SK-N-DZ (cell line): ENCODE measurements around the gene COG1.
A peak's percentile ranks its signal among the peaks of the same experiment; 100 is the strongest.

Source experiments
- DNase-seq: peaks from one replicate; pipeline ENCODE4 v3.0.0-alpha.2; 2015; ENCODE audit warnings: low spot score

The COG1 gene

DNA sequence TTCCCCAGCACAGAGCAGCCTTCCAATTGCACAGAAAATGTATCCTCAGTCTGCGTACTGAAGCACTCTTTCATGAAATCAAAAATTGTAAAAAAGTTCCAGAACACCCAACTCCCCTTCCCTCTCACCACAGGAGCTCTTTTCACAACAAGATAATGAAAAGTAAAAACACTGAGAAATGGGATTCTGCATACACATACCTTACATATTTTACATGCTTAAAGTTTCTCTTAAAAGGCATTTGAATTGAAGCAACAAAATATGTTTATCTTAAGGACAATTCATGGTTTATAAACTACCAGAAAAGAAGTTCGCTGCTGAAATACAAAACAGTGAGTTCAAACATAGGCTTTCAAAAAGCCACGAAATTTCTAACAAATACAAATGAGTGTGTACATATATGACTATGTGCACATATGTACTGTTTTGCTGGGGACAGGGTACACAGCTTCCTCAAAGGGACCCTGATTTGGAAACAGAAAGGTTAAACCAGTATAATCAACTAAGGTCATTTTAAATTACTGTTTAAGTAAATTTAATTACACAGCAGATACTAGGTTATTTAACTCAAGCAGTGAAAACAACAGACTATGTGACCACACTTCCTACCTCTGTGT, 33.8 kb downstream of the COG1 start:
- no peak for DNase-seq

DNA sequence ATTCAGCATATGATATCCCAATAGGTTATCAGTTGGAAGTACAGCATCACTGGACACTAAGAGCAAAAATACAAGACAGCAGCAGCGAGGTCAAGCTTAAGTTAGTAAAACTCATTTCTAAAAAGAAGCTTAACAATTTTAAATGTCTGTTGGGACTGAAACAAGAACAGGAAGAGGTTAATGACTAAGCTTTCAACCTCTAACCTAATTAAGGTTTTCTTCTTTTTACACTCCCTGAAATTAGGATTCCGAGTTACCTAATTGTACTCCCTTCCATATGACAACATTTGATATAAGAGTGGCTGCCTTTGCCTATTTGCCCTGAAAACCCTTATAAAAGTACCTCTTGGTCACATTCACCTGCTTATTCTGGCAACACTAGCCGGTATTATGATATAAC, 34.5 kb downstream of the COG1 start:
- no peak for DNase-seq

DNA sequence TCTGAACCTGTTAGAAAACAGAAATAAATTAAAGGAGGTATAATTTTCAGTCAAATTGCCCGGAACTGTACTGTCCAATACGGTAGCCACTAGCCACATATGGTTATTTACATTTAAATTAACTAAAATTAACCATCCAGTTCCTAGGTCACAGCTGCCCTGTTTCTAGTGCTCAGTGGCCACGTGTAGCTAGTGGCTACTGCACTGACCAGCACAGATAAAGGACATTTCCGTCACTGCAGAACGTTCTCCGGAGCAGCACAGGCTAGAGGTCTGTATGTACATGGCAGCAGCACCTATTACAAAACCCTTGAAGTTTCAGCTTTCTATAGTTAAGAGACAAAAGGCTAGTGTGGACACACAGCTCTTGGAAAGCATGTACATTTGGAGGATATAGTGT, 35.1 kb downstream of the COG1 start:
- no peak for DNase-seq

DNA sequence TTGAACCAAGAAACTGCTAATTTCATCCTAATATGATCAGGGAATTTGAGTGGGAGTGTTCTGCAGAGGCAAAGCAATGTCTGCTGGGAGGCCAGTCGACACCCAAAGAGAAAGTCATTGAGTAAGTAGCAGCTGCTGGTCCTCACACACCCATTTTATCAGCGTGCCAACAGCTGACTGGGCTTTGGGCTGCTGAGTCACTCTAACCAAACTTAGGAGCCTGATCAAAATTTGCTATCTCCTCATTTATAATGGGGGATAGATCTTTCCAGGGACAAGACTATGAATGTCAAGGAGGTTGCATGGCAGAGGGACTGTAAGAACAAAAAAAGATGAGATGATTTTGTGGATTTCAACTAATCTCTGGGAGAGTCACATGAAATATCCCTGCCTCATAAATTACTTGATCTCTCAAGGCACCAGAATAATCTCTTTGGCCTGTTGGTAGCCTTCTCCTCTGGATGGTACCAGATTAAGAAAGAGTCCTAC, 35.9 kb downstream of the COG1 start:
- no peak for DNase-seq

DNA sequence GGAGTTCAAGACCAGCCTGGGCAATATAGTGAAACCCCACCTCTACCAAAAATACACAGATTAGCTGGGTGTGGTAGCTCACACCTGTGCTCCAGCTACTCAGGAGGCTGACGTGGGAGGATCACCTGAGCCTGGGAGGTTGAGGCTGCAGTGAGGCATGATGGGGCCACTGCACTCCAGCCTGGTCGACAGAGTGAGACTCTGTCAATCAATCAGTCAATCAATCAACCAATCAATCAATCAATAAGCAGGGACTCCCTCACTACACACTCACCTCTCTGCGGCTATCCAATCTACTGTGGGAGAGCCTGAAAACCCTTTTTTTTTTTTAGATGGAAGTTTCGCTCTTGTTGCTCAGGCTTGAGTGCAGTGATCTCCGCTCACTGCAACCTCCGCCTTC, 37.2 kb downstream of the COG1 start:
- DNase-seq = no peak

DNA sequence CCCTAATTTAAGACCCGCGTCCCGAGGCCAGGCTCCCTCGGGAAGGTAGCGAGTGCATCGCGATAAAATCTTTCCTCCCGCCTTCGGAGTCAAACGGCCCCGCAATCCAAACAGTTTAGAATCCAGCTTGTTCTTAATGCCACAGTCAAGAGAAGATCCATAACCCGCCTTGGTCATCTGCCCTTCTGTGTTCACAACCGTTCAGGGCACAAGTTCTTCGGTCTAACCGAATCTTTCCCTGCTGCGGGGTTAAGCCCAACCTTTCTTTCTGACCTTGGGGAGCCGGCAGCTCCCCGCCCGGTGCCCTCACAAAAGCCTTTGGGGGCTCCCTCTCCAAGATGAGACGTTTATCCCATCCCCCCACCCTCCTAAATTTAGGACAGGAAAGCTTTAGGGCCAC, 38.5 kb downstream of the COG1 start:
- peak; percentile 35 for DNase-seq

DNA sequence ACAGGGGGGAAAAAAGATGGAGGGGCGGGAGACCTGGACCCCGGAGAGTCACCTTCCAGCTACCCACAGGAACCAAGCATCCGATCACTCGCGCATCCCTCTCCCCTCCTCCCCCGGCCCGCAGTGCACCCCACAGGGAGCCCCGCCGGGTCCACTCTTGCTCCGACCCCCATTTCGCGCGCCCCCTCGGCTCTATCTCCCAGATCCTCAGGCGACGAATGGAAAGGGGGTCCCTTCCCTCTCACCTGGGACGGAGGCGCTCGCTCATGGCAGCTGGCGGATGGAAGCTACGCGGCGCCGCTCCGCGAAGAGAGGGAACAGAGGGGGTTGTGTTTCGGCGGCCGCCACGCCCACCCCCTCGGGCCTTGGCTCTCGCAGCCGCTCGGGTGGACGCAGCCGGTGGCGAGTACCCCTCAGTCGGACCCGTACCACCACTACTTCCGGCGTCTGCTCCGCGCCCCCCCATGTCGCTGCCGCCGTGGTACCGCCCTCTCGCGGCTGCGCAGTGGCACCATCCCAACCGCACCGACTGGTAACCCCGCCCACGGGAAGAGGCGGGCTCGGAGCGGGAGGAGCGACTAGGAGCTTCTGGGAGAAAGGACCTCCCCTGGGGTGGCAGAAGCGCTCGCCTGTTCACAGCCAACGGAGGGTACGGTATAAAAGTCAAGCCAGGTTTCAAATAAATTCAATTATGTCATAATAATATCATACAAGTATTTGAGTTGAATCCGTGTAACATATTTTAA, 39.2 kb downstream of the COG1 start:
- DNase-seq = peak; percentile 98

DNA sequence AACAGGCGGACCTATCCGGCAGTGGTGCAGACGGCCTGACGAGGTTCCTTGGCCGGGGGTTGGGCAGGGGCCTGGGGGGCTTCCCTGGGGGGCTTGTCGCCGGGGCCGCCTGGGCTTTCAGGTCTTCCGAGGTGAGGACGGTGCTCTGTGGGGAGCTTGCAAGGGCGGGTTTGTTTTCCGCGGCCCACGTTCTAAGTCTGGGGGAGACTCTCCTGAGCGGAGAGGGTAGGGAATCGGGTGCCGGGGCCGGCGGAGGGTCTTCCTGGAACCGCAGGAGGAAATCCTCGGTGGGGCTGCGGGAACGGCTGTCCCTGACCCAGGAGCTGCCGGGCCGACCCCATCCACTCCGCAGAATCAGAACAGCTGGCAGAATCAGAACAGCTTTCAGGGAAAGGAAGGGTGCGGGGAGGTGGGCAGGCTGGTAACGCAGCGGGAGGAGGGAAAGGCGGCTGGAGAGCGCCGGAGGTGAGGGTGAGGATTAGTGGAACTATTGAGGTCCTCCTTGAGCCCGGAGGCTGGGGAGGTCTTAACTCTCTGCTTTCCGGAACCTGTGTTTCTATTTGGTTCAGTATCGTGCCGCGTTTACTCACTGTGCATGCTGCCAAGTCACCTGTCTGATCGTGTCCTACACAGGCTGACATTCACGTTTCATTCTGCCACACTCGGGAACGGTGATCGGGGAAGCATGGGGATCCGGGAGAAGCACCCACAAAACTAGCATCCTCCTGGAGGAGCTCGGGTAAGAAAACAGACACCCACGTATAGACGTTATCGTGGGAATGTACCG, 39.9 kb downstream of the COG1 start:
- DNase-seq = peak; percentile 38

DNA sequence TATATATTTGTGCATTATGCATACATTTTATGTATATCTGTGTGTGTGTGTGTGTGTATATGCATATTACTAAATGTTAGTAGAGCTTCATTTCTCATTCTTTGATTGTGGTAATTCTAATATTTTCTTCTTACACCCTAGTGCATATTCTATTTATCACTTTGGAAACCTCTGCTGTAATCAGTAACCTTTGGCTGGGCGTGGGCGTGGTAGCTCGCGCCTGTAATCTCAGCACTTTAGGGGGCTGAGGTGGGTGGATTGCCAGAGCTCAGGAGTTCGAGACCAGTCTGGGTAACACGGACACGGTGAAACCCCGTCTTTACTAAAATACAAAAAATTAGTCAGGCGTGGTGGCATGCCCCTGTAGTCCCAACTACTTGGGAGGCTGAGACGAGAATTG, 41.9 kb downstream of the COG1 start:
- DNase-seq = no peak

DNA sequence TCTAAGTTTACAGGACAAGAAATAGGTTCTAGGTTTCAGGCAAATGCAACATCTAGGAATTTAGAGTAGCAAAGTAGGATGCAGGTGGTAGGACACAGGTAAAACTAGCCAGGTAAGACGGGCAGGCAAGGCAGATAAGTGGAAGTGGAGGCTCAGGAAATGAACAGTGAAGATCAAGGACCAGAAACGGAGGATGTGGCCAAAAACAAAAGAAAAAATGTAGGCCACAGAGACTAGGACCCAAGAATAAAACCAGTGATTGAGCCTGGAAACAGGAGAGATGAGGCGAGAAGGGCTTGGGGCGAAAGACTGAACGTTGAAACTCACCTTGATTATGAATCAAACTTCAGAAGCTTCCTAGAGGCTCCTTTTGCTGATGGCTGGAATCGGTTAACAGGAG, 44.9 kb downstream of the COG1 start:
- no peak for DNase-seq

DNA sequence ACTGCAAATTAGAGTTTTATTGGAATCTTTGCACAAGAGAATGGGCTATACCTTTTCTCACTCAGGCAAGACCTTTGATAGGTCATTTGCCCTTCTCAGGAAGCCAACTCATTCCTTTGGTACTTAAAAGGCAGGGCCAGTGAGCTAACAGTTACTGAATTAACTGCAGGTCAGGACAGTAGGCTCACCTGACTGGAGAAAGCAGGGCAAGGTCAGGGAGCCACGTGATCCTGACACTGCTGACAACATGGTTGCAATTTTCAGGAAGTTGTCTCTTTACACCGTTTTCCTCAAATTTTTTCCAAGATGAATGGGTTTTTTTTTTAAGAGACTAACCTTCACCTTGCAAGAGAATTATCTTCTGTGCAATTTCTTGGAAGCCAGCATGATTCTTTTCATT, 47.7 kb downstream of the COG1 start:
- DNase-seq = no peak

DNA sequence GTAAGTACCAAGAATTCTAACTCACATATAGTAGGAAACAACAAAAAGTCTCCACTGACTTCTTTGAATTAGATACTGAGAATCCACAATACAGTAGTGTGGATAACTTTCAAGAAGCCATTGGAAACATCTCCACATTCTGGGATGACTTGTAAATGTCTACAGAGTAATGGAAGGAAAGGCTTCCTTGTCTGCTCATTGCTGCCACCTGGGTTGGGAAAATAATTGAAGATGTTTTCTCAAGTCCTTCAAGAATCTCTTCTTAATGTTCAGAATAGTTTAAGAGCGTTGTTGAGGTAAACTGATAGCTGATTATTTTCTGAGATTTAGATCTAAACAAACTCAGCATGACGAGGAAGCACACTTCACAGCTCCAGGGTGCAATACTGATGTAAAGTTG, 54.9 kb downstream of the COG1 start:
- no peak for DNase-seq

DNA sequence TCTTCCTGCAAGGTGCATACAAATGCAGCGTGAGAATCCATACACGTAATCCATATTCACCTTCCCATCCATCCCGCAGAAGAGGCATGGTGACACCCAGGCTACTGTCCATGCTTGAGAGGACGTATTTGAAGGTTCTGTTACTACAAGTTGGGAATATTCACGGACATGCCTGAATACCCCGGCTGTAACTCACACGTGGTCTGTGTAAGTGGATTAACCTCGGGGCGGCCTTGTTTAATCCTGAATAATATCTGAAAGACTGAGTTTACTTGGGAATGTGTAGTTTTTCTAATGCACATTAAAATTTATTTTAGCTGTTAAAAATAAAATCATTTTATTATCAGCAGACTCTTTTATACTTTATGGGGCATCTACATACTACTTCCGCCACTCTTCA, 55.7 kb downstream of the COG1 start:
- no peak for DNase-seq

DNA sequence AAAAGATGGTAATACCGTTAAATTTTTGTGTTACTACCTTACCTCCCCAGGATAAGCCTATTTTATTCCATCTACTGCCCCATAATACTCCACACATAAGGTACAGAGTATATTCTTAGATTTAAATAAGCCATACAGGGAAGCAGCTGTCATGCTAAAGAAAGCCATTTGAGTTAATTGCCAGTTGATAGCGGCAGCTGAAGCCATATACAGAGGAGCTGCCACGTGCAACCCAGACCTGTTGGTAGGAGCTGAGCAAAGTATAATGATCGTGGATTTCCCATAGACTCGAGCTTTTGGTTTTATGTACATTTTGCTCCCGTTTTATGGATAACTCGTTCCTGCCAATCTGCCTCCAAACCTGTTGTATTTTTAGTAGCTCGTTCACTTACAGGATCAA, 56.8 kb downstream of the COG1 start:
- DNase-seq = no peak

DNA sequence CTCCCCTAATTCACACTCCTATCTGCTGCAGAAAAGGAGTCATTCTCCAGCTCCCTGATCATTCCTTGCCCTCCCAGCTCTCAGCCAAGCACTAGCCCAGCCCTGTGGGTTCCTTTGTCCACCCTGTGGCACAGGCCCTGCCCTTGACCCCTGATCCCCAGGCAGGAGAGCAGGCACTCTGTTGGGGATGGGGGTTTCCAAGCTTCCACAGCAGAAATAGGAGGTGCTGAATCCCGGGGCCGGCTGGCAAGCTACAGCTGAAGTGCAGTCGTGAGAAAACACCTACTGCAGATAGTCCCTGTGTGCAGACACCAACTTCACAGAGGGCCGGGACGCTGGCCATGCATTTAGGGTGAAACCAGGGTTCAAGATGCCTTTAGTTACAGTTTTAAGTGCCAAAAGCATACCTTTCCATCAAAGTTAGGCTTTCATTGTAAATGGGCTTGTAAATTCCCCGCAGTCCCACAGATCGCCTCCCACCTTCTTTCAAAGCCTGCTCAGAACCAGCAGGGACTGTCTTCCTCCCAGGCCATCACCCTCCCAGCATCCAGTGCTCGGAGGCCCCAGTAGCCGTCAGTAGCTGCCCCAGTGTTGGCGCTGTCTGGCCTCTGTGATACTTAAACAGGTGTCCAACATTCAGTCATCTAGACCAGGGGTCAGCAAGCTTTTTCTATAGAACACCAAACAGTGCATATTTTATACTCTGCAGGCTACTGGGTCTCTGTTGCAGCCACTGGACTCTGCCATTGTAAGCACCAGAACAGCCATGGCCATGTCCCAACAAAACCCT, 58.2 kb downstream of the COG1 start:
- no peak for DNase-seq

DNA sequence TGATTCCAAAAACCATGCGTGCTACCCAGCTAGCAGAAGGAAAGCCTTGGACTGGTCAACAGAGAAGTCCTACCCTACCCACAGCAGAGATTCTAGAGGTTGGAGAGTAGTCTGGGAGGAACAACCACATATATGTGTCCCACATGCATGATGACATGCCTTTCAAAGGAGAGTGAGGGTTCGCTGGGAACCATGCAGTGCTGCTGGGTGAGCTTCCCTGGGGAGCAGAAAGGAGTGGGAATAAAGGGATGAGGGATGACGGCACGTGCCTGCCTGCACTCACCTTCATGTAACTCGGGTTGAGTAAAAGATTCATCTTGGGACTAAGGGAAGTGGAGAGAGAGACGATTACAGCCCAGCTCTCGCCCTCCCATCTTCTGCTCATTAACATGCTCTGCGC, 59.0 kb downstream of the COG1 start:
- DNase-seq = no peak

DNA sequence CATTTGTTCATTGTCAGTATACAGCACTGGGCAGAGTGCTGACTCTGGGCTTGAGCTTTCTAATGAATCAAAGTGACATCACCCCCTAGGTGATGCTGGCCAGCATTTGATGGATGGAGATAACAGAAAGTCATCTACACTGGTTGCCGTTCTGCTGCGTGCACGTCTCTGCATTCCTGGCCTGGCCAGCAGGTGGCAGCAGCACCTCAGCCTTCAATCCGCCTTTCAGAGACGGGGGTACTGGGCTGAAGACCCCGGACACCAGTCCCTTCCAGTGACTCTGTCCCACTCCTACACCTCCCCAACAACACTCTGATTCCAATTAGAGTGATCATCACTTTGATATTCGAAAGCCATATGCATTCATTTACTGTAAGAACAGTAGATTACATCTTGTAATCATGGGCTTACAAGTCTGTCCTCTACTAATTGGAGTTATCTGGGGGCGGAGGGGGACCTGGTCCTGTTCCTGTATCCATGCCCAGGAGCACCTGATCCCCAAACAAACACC, 62.9 kb downstream of the COG1 start:
- peak; percentile 93 for DNase-seq

DNA sequence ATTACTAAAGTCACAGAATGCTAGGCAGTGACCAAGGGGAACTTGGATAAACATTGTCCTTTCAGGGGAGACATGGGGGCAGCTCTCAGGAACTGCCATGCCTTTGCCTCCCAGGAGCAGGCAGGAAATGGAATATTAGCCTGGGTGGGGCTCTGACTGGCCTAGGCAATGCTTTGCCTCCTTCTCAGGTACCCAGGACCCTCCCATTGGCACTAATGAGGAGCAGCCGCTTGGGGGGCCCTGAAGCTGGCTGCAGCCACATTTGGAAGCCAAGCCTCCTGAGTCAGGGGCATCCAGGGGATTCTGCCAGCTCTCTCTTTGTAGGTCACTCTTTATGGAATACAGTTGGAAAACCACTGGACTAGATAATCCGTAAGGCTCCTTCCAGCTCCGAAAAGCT, 63.4 kb downstream of the COG1 start:
- no peak for DNase-seq

DNA sequence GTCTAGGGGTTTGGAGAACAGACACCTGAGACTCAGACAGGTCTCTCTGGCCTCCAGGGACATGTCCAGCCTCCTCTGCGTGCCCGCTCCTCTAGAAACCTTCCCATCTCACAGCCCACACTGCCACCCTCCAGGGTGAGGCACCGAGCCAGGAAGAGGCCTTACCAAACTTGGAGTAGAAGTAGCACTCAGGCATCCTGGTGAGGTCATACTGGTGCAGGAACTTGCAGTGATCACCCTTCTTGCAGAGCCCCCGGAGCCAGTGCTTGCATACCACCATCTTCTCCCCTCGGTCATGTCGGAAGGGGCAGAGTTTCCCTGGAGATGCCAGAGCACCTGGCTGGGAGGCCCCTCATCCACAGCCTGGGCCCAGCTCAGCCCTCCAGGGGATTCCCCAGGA, 64.7 kb downstream of the COG1 start:
- no peak for DNase-seq
